22Rv1 (cell line): ENCODE measurements around the gene KRTAP5-7.

Source experiments
- H3K27ac ChIP-seq: fragments of 450-650 bp; 2 replicates; pipeline ENCODE4 v1.5.1; 2017
- CTCF ChIP-seq: fragments of 450-650 bp; IDR thresholded peaks from 2 replicates; pipeline ENCODE4 v1.5.1; 2017; ENCODE audit warnings: mild to moderate bottlenecking
- ZFX ChIP-seq: fragments of 450-650 bp; IDR thresholded peaks from 2 replicates; pipeline ENCODE4 v1.6.1; 2017; ENCODE audit warnings: antibody characterized with exemption, borderline replicate concordance

Gene KRTAP5-7

GRCh38 chr11:71484248-71485062 is 42.6 kb upstream of the KRTAP5-7 start:
- no peak for TF ChIP-seq ZFX
- TF ChIP-seq CTCF: no peak
- H3K27ac ChIP-seq: no peak overlapping the region

GRCh38 chr11:71485063-71485399 is 42.0 kb upstream of the KRTAP5-7 start:
- no peak overlapping the region for H3K27ac ChIP-seq
- TF ChIP-seq ZFX (no peak), CTCF (no peak)

- H3K27ac ChIP-seq: no peak overlapping the region
- TF ChIP-seq ZFX: no peak
- no peak for TF ChIP-seq CTCF
Measured at GRCh38 chr11:71485466-71485865, 41.6 kb upstream of the KRTAP5-7 start.

GRCh38 chr11:71486320-71486719 is 40.7 kb upstream of the KRTAP5-7 start:
- TF ChIP-seq ZFX (no peak), CTCF (no peak)
- no peak overlapping the region for H3K27ac ChIP-seq

GRCh38 chr11:71488681-71489270 is 38.3 kb upstream of the KRTAP5-7 start:
- H3K27ac ChIP-seq: no peak overlapping the region
- no peak for TF ChIP-seq ZFX
- TF ChIP-seq CTCF: no peak

- TF ChIP-seq CTCF: no peak
- no peak overlapping the region for H3K27ac ChIP-seq
Measured at GRCh38 chr11:71489311-71490043, 37.6 kb upstream of the KRTAP5-7 start.

- TF ChIP-seq CTCF: no peak
- no peak for TF ChIP-seq ZFX
- no peak overlapping the region for H3K27ac ChIP-seq
Measured at GRCh38 chr11:71490044-71490730, 36.9 kb upstream of the KRTAP5-7 start.
